ENCODE data around the gene FOXD2. TPM values are rescaled to one million over a fixed set of nuclear protein-coding genes. Genes with fewer than 3 reads are reported as not detected.
A peak's percentile ranks its signal among the peaks of the same experiment; 100 is the strongest.

FOXD2 gene
- total and polyA plus RNA-seq, 11 donors: 0.01 to 0.14 (median 0.08) TPM; not detected in 4

DNA sequence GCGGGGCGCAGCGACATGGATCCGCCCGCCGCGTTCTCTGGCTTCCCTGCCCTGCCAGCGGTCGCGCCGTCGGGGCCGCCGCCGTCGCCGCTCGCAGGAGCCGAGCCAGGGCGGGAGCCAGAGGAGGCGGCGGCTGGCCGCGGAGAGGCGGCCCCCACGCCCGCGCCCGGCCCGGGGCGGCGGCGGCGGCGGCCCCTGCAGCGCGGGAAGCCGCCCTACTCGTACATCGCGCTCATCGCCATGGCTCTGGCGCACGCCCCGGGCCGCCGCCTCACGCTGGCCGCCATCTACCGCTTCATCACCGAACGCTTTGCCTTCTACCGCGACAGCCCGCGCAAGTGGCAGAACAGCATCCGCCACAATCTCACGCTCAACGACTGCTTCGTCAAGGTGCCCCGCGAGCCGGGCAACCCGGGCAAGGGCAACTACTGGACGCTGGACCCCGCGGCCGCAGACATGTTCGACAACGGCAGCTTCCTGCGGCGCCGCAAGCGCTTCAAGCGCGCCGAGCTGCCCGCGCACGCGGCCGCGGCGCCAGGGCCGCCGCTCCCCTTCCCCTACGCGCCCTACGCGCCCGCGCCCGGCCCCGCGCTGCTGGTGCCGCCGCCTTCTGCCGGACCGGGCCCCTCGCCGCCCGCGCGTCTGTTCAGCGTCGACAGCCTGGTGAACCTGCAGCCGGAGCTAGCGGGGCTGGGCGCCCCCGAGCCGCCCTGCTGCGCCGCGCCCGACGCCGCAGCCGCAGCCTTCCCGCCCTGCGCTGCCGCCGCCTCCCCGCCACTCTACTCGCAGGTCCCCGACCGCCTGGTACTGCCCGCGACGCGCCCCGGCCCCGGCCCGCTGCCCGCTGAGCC is 21.3 kb upstream of the FOXD2 start:
- no peak for DNase-seq
- H3K27me3 ChIP-seq: peaks cover 15 to 62% (median 40%) of the 10 kb centered on the region in 9 donors
- H3K27ac ChIP-seq: no peak overlapping the region
- intact Hi-C loops (cut with DNase I): no loop called here
- peaks cover 0 to 9% (median 0%) of the 10 kb centered on the region in 12 donors for H3K4me1 ChIP-seq
- peak overlapping the region in 6 of 12 donors; percentile 20 to 43 (median 30) for H3K4me3 ChIP-seq
- no peaks in the 10 kb centered on the region for H3K36me3 ChIP-seq
- H3K9me3 ChIP-seq: no peaks in the 10 kb centered on the region
- ATAC-seq: no peak
- WGBS, 4 donors: 1 to 2% (median 2%) methylated on average over 35 to 134 of the region's 134 CpGs
- TF ChIP-seq POLR2A (IDR thresholded peaks at IDR 0.05): no peak

DNA sequence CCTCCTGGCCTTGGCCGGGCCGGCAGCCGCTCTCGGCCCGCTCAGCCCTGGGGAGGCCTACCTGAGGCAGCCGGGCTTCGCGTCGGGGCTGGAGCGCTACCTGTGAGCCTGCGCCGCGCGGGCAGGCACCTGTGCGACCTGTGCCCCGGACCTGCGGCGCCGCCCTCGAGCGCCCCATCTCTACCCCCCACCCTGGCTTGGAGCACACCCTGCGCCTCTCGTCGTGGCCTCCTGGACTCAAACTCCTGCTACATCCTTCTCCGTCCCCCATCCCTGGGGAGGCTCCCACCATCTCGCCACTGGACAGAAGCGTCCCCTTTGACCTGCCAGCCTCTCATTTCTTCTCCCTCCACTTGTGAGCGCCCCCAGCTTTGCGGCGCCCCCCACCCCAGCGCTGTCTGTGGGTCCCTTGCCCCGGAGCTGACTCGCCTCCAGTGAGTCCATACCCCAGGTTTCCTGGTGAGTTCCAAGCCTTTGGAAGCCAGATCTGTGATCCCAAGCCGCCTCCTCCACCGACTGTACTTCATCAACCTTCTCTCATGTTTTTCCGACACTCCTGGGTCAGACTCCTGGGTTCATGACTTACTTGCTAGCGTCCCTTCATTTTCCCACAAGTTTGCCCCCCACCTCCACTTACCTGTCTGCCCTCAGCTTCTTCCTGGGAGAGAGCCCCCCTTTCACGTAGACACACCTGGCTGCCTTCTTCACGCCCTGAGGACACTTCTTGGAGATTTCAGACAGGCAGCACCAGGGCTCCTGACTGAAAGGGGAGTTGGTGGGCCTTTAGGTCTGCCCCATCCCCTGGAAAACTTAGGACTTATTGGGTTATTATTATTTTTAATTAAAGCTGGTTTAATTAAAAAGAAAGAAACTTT is 20.4 kb upstream of the FOXD2 start:
- intact Hi-C loops (cut with DNase I): no loop called here
- Histone ChIP-seq H3K4me3 (peak overlapping the region in 1 of 12 donors; percentile 37), H3K4me1 (peaks cover 0 to 9% (median 0%) of the 10 kb centered on the region in 12 donors), H3K36me3 (no peaks in the 10 kb centered on the region), H3K27ac (no peak overlapping the region), H3K27me3 (peaks cover 15 to 65% (median 41%) of the 10 kb centered on the region in 9 donors), H3K9me3 (no peaks in the 10 kb centered on the region)
- no peak for ATAC-seq
- TF ChIP-seq POLR2A (IDR thresholded peaks at IDR 0.05): no peak
- TF ChIP-seq, protein P1, sequence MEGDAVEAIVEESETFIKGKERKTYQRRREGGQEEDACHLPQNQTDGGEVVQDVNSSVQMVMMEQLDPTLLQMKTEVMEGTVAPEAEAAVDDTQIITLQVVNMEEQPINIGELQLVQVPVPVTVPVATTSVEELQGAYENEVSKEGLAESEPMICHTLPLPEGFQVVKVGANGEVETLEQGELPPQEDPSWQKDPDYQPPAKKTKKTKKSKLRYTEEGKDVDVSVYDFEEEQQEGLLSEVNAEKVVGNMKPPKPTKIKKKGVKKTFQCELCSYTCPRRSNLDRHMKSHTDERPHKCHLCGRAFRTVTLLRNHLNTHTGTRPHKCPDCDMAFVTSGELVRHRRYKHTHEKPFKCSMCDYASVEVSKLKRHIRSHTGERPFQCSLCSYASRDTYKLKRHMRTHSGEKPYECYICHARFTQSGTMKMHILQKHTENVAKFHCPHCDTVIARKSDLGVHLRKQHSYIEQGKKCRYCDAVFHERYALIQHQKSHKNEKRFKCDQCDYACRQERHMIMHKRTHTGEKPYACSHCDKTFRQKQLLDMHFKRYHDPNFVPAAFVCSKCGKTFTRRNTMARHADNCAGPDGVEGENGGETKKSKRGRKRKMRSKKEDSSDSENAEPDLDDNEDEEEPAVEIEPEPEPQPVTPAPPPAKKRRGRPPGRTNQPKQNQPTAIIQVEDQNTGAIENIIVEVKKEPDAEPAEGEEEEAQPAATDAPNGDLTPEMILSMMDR (IDR thresholded peaks at IDR 0.05): no peak
- WGBS, 4 donors: 23 to 43% (median 25%) methylated on average over 25 to 39 of the region's 39 CpGs
- DNase-seq: no peak

DNA sequence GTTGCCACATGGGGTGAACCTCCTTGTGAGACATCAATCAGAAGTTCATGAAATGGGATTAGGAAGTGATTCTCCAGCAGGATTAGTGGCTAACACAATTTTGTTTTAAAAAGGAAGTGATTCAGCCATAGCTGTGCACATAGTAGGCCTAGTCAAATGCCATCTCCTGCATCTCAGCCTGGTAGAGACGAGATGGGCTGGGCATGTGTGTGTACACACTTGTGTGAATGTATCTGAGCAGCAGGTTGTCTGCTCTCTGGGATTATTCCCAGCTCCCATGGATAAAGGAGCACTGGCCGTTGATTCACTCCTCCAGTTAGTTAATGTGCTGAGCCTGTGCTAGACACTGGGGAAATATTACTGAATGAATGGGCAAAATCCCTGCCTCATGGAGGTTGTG is 19.7 kb upstream of the FOXD2 start:
- Histone ChIP-seq H3K9me3 (no peaks in the 10 kb centered on the region), H3K27me3 (peaks cover 15 to 71% (median 41%) of the 10 kb centered on the region in 9 donors), H3K36me3 (no peaks in the 10 kb centered on the region), H3K4me1 (peaks cover 0 to 9% (median 0%) of the 10 kb centered on the region in 12 donors), H3K4me3 (no peak overlapping the region), H3K27ac (no peak overlapping the region)
- no peak for TF ChIP-seq POLR2A (IDR thresholded peaks at IDR 0.05)
- TF ChIP-seq, protein P1 (IDR thresholded peaks at IDR 0.05): no peak
- WGBS, 4 donors: 72 to 85% (median 81%) methylated on average over 2 of the region's 2 CpGs
- no peak for DNase-seq
- intact Hi-C loops (cut with DNase I): no loop called here
- ATAC-seq: no peak

DNA sequence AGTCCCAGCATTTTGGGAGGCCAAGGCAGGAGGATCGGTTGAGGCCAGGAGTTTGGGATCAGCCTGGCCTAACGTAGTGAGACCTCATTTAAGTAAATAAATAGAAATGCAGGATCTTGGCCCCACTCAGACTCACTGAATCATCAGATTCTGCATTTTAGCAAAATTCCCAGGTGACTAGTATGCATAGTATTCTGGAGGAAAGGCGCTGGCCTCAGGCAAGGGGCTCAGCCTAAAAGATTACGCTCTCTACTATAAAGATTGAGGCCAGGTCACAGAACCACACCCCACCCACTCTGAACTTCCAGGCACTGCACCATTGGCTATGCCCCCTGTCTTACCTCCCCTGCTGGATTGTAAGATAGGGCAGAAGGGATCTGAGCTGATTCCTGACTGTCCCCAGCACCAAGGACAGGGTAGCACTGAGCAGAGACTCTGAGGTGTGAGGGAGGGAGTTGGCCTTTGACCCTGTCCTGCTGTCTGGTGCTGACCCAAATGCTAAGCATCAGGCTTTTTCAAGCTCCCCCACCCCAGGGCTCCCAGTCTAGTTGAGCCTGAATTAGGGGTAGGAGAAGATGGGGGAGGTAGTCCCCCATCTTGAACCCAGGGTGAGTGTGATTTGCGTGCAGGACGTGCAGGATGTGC is 19.0 kb upstream of the FOXD2 start:
- H3K9me3 ChIP-seq: no peaks in the 10 kb centered on the region
- H3K4me1 ChIP-seq: peaks cover 0 to 9% (median 0%) of the 10 kb centered on the region in 12 donors
- DNase-seq (no peak), ATAC-seq (no peak)
- WGBS, 4 donors: 90 to 95% (median 92%) methylated on average over 6 of the region's 6 CpGs
- no peaks in the 10 kb centered on the region for H3K36me3 ChIP-seq
- H3K27me3 ChIP-seq: peaks cover 15 to 74% (median 41%) of the 10 kb centered on the region in 9 donors
- no peak overlapping the region for H3K4me3 ChIP-seq
- no peak overlapping the region for H3K27ac ChIP-seq
- TF ChIP-seq, protein P1 (IDR thresholded peaks at IDR 0.05): no peak
- TF ChIP-seq POLR2A (IDR thresholded peaks at IDR 0.05): no peak
- intact Hi-C loops (cut with DNase I): no loop called here
